ENCODE data around the gene SLC7A1. TPM values are rescaled to one million over a fixed set of nuclear protein-coding genes. Genes with fewer than 3 reads are reported as not detected.

SLC7A1 gene
- polyA plus RNA-seq, 3 donors: 0.89 to 2.2 (median 0.92) TPM

DNA sequence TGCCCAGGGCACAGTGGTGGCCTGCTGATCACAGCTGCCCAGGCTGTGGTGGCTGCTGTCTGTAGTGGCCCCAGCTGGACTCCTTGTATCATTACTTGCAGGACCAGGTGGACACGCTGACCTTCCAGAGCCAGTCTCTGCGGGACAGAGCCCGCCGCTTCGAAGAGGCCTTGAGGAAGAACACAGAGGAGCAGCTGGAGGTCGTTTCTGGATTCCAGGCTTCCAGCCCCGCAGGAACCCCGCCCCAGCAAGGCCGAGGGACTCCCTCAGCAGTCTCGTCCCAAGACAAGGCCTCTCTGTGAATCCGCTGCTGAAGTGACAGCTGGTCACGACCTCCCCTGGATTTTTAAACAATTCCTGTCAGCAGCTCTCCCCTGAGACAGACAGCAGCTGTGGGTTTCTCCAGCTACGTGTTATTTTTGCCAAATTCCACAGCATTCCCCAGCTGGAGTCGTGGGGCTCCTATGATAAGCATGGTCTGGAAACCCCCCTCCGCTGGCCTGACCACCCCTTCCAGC lies 98.3 kb downstream of the SLC7A1 start:
- WGBS (ENCODE audit: insufficient coverage): 91% methylated on average over 13 of the region's 15 CpGs
- Mint-ChIP-seq H3K36me3 (no peaks in the 10 kb centered on the region), H3K27me3 (ENCODE audit: low read depth in 3 of 3) (peaks cover 0 to 8% (median 1%) of the 10 kb centered on the region in 3 donors), H3K9me3 (no peaks in the 10 kb centered on the region), H3K4me1 (peaks cover 34% of the 10 kb centered on the region), H3K4me3 (peak overlapping the region; percentile 0 to 87), H3K27ac (peak overlapping the region in 6 of 7 donors; percentile 84 to 94 (median 88))
- Histone ChIP-seq H3K9ac (ENCODE audit: insufficient read depth, low read length, poor library complexity, severe bottlenecking) (no peak overlapping the region), H3K4me1 (ENCODE audit: control insufficient read depth in 1 of 2, insufficient read depth in 2 of 2, low read length in 2 of 2) (peaks cover 35% of the 10 kb centered on the region in 2 donors), H3K27me3 (ENCODE audit: control insufficient read depth in 2 of 2, insufficient read depth in 2 of 2, low read length in 2 of 2) (no peaks in the 10 kb centered on the region), H3K79me2 (ENCODE audit: insufficient read depth, low read length) (no peaks in the 10 kb centered on the region), H3K36me3 (replicated peaks in 1 of 2; ENCODE audit: control insufficient read depth in 1 of 2, insufficient read depth in 2 of 2, low read length in 2 of 2) (no peaks in the 10 kb centered on the region), H3K4me2 (replicated peaks; ENCODE audit: extremely low read depth, low read length, poor library complexity, severe bottlenecking) (peak overlapping the region; percentile 73), H2AFZ (ENCODE audit: insufficient read depth, low read depth, low read length, poor library complexity, severe bottlenecking) (peak overlapping the region; percentile 52), H4K20me1 (ENCODE audit: insufficient read depth, low read length) (no peaks in the 10 kb centered on the region), H3K4me3 (replicated peaks in 1 of 3; ENCODE audit: low read depth in 2 of 3, low read length in 3 of 3) (no peak overlapping the region), H3K27ac (ENCODE audit: low read depth in 1 of 2, low read length in 2 of 2) (peak overlapping the region; percentile 45 to 77), H3K9me3 (replicated peaks in 1 of 2; ENCODE audit: control insufficient read depth in 1 of 2, insufficient read depth in 1 of 2, low read length in 2 of 2) (no peaks in the 10 kb centered on the region)
- intact Hi-C loops (cut with micrococcal nuclease): loop anchor here in 1 of 2 donors (10.0 kb wide), 1 partner anchor 898 kb away; no protein-coding TSS in a partner anchor
- TF ChIP-seq, protein P1, sequence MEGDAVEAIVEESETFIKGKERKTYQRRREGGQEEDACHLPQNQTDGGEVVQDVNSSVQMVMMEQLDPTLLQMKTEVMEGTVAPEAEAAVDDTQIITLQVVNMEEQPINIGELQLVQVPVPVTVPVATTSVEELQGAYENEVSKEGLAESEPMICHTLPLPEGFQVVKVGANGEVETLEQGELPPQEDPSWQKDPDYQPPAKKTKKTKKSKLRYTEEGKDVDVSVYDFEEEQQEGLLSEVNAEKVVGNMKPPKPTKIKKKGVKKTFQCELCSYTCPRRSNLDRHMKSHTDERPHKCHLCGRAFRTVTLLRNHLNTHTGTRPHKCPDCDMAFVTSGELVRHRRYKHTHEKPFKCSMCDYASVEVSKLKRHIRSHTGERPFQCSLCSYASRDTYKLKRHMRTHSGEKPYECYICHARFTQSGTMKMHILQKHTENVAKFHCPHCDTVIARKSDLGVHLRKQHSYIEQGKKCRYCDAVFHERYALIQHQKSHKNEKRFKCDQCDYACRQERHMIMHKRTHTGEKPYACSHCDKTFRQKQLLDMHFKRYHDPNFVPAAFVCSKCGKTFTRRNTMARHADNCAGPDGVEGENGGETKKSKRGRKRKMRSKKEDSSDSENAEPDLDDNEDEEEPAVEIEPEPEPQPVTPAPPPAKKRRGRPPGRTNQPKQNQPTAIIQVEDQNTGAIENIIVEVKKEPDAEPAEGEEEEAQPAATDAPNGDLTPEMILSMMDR (IDR thresholded peaks at IDR 0.05): no peak
- DNase-seq: no peak

DNA sequence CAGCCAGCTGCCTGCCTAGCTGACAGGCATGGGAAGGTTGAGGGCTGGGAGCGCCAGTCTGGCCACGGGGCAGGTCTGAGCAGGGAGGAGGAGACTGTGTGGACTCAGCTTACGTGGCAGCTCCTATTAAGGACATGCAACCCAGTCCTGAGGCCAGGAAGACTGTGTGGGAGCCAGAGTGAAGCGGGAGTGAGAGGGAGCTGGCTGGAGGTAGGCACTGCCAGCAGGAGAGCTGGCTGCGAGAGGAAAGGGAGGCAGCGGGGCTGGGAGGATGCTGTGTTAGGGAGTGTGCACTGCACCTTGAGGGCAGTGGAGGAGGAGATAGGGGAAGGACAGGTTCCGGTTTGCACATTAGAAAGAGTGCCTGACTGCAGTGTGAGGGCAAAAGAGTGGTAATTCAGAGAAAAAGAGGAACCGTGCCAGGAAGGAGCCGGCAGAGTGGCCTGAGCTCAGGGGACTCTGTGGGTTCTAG lies 99.2 kb downstream of the SLC7A1 start:
- peaks cover 34% of the 10 kb centered on the region for H3K4me1 Mint-ChIP-seq
- Histone ChIP-seq H3K79me2 (ENCODE audit: insufficient read depth, low read length) (no peaks in the 10 kb centered on the region), H3K36me3 (replicated peaks in 1 of 2; ENCODE audit: control insufficient read depth in 1 of 2, insufficient read depth in 2 of 2, low read length in 2 of 2) (no peaks in the 10 kb centered on the region), H3K9me3 (replicated peaks in 1 of 2; ENCODE audit: control insufficient read depth in 1 of 2, insufficient read depth in 1 of 2, low read length in 2 of 2) (no peaks in the 10 kb centered on the region), H3K4me3 (replicated peaks in 1 of 3; ENCODE audit: low read depth in 2 of 3, low read length in 3 of 3) (peak overlapping the region in 1 of 3 experiments; percentile 68), H4K20me1 (ENCODE audit: insufficient read depth, low read length) (no peaks in the 10 kb centered on the region), H3K4me2 (replicated peaks; ENCODE audit: extremely low read depth, low read length, poor library complexity, severe bottlenecking) (peak overlapping the region; percentile 73), H3K27ac (ENCODE audit: low read depth in 1 of 2, low read length in 2 of 2) (peak overlapping the region; percentile 45 to 77), H3K27me3 (ENCODE audit: control insufficient read depth in 2 of 2, insufficient read depth in 2 of 2, low read length in 2 of 2) (no peaks in the 10 kb centered on the region), H3K4me1 (ENCODE audit: control insufficient read depth in 1 of 2, insufficient read depth in 2 of 2, low read length in 2 of 2) (peaks cover 35% of the 10 kb centered on the region in 2 donors), H3K9ac (ENCODE audit: insufficient read depth, low read length, poor library complexity, severe bottlenecking) (no peak overlapping the region), H2AFZ (ENCODE audit: insufficient read depth, low read depth, low read length, poor library complexity, severe bottlenecking) (peak overlapping the region; percentile 77)
- H3K4me3 Mint-ChIP-seq: peak overlapping the region; percentile 52 to 87
- no peaks in the 10 kb centered on the region for H3K9me3 Mint-ChIP-seq
- peaks cover 0 to 8% (median 1%) of the 10 kb centered on the region in 3 donors for H3K27me3 Mint-ChIP-seq (ENCODE audit: low read depth in 3 of 3)
- DNase-seq: peak; percentile 67 to 81 (median 75)
- H3K27ac Mint-ChIP-seq: peak overlapping the region; percentile 84 to 94 (median 89)
- intact Hi-C loops (cut with micrococcal nuclease): loop anchor here in 1 of 2 donors (10.0 kb wide), 1 partner anchor 899 kb away; no protein-coding TSS in a partner anchor
- under 1% methylated on average over 9 of the region's 9 CpGs for WGBS (ENCODE audit: insufficient coverage)
- no peaks in the 10 kb centered on the region for H3K36me3 Mint-ChIP-seq
- TF ChIP-seq, protein P1 (IDR thresholded peaks at IDR 0.05): no peak

All from CD14-positive monocyte (primary cell).